ENCODE data around the gene AUP1.

DNA sequence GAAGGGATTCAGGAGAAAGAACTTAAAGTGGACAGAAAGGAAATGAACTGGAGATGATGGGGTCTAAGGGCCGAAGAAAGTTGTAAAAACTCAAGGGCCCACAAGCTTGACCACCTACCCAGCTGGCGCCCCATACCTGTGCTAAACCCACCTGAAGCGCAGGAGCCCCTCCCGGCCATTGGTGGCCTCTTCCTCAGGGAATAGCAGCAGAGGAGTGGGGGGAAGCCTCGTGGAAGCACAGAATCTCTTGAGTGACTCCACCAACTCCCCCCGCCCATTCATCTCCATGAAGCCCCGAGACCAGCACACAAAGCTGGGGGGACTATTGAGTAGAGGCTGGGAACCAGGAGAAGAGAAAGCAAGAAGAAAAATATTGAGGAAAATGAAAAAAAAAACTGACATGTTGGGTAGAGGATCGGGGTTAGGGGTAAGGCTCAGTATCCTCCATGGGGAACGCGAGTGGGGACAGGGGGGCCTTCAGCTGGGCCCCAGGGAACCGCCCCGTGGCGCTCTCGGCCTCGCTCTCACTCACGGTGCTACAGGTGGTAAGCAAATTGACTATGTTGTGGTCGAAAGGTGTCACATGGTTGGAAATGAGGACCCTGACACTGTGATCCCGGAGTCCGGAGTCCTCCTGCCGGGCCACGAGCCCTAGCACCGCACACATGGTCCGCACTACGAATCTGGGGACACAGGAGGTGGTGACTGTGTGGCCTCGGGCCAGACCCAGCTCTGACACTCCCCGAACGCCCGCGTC, 728 bp downstream of the AUP1 start:
- TF ChIP-seq, protein P1, sequence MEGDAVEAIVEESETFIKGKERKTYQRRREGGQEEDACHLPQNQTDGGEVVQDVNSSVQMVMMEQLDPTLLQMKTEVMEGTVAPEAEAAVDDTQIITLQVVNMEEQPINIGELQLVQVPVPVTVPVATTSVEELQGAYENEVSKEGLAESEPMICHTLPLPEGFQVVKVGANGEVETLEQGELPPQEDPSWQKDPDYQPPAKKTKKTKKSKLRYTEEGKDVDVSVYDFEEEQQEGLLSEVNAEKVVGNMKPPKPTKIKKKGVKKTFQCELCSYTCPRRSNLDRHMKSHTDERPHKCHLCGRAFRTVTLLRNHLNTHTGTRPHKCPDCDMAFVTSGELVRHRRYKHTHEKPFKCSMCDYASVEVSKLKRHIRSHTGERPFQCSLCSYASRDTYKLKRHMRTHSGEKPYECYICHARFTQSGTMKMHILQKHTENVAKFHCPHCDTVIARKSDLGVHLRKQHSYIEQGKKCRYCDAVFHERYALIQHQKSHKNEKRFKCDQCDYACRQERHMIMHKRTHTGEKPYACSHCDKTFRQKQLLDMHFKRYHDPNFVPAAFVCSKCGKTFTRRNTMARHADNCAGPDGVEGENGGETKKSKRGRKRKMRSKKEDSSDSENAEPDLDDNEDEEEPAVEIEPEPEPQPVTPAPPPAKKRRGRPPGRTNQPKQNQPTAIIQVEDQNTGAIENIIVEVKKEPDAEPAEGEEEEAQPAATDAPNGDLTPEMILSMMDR (IDR thresholded peaks at IDR 0.05; ENCODE audit: control extremely low read depth in 1 of 3, insufficient read depth in 1 of 3, low read depth in 1 of 3, low read length in 3 of 3): no peak
- TF ChIP-seq CEBPB (IDR thresholded peaks at IDR 0.05; ENCODE audit: low read depth, low read length) (no peak), RAD21 (IDR thresholded peaks at IDR 0.05 in 1 of 2, conservative IDR thresholded peaks at IDR 0.05 in 1 of 2; ENCODE audit: low read depth in 2 of 2, low read length in 2 of 2) (no peak), TAF7 (optimal IDR thresholded peaks at IDR 0.05; ENCODE audit: borderline replicate concordance, low read depth, low read length) (no peak), PHF8 (conservative IDR thresholded peaks at IDR 0.05; ENCODE audit: low read depth, low read length) (no peak), POLR2A (IDR thresholded peaks at IDR 0.05; ENCODE audit: control extremely low read depth in 1 of 2, low read depth in 2 of 2, low read length in 2 of 2) (no peak), EP300 (IDR thresholded peaks at IDR 0.05; ENCODE audit: borderline replicate concordance in 1 of 2, low read depth in 2 of 2, low read length in 2 of 2) (no peak), SIN3A (conservative IDR thresholded peaks at IDR 0.05 in 1 of 2, IDR thresholded peaks at IDR 0.05 in 1 of 2; ENCODE audit: low read depth in 1 of 2, low read length in 2 of 2) (no peak), CREB1 (IDR thresholded peaks at IDR 0.05) (no peak), SUZ12 (IDR thresholded peaks at IDR 0.05; ENCODE audit: low read length) (no peak), EZH2 (IDR thresholded peaks at IDR 0.05; ENCODE audit: low read depth, low read length, severe bottlenecking) (no peak), POLR2AphosphoS5 (IDR thresholded peaks at IDR 0.05; ENCODE audit: low read depth, low read length) (no peak), RFX5 (IDR thresholded peaks at IDR 0.05; ENCODE audit: borderline replicate concordance, low read depth, low read length) (no peak)
- TF ChIP-seq, protein P2, sequence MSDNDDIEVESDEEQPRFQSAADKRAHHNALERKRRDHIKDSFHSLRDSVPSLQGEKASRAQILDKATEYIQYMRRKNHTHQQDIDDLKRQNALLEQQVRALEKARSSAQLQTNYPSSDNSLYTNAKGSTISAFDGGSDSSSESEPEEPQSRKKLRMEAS (IDR thresholded peaks at IDR 0.05): peak; percentile 58
